Right kidney (tissue), 1 donor: Measurements from ENCODE around the gene LINGO4.
A peak's percentile ranks its signal among the peaks of the same experiment; 100 is the strongest.

ENCODE experiments used
- DNase-seq: peaks from one replicate; pipeline ENCODE4 v3.0.0-alpha.2; 2016

The LINGO4 gene

GRCh38 chr1:151834239-151834638 lies 29.0 kb upstream of the LINGO4 start:
- DNase-seq: no peak

DNA sequence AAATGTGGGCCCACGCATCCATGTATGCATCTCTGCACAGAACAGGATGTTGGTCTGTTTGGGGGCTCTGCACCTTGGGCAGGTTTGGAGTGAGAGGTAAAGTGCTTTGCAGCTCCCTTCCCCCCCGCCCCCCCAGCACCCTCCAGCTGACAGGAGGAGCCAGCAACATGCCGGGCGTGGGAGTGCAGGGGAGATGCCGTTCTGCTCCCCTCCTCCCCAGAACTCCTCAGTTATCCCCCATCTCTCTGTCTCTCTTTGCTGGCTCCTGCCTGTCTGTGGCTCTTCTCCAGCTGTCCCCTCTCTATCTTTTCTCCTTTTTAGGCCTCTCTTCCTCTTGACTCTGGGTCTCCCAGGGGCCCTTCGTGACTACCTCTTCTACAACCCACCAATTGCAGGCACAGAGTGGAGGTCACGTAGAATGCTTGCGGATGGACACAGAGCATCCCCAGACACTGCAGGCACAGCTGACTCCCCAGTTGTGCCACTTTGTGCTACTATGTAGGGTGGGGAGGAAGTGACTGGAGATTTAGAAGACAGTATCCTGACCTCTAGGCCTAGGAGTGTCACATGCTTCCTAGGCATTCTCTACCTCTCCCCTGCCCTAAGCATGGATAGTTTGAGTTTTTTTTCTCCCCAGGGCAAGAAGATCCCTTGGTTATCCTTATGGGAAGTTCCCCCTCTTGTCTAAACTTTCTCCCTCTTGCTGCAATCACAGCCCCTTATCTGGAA lies 28.1 kb upstream of the LINGO4 start:
- DNase-seq: no peak

GRCh38 chr1:151832318-151832980 lies 27.2 kb upstream of the LINGO4 start:
- no peak for DNase-seq

DNA sequence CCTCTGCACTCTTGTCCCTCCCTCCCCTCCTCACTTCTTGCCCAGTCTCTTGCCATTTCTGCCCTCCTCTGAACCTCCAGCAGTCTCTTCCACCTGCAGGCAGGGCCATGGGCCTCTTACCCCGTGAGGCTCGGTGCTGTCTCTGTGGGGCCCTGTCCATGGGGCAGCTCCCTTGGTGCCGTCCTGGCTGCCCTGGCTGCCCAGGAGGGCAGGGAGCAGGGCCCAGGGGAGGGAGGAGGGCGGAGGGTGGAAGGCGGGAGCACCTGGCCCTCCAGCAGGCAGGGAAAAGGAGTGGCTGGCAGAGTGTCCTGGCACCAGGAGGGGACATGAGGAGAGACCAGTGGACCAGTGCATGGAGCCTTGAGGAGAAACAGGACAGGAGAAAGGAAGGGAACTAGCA lies 26.4 kb upstream of the LINGO4 start, which contains the start of gene RORC:
TSS of gene RORC (minus strand) at position 198 of the 400 bp plus-strand sequence. CDS start at position 160, 38 bp downstream.
- DNase-seq: no peak

- no peak for DNase-seq
Measured at GRCh38 chr1:151831256-151831591, 26.0 kb upstream of the LINGO4 start.

DNA sequence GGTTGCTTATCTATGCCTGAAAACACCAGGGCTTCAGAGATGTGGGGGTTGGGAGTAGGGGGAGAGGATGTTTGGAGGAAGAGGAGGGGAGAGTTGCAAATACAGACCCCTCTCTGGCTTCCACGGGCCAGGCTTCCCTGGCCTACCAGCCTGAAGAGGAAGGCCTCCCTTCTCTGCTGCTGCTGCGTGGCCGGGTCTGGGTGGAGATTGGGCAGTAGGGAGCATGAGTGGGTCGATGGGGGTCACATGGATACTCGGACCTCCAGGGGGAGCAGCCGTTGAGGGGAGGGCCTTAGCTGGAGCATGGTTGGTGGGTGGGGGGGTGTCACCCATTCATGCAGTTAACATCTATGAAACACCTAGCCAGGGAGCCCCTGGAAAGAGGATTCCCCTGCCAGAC lies 24.8 kb upstream of the LINGO4 start:
- DNase-seq: no peak

- DNase-seq: no peak
Measured at GRCh38 chr1:151829352-151830046, 24.3 kb upstream of the LINGO4 start.

DNA sequence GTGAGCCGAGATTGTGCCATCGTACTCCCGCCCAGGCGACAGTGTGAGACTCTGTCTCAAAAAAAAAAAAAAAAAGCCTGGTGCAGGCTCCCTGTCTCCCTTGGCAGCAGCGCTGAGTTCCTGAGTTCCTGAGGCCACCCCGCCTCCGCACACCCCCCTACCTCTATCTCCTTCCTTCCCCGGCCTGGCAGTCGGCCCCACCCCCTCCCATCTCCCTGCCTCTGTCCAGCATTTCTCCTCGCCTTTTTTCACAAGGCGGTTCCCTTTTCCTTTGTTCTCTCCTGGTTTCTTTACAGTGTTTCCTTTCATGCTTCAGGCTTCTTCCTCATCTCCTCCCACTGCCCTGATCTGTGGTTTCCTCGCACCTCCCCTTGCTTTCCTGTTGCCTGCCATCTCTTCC lies 23.7 kb upstream of the LINGO4 start:
- peak; percentile 36 for DNase-seq

- DNase-seq: no peak
Measured at GRCh38 chr1:151827853-151828252, 22.6 kb upstream of the LINGO4 start.

GRCh38 chr1:151825751-151826660 lies 20.8 kb upstream of the LINGO4 start:
- DNase-seq: no peak

- no peak for DNase-seq
Measured at GRCh38 chr1:151825204-151825603, 20.0 kb upstream of the LINGO4 start.

DNA sequence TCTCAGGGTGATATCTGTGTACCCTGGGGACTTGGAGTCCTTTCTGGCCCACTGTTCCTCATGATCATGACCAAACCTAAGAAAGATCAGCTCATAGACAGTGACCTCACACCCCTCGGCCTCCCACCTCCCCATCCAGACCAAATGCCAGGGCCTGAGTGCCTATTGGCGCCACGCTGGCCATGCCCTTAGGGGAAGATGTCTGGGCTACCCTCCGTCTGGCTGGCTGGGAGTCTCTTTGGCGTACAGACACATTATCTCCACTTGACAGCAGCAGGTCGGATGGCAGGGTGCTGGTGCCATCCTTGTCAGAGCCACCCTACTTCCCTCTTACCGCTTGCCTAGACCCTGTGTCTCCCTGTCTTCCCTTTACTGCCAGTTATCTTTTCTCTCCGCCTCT lies 18.0 kb upstream of the LINGO4 start:
- DNase-seq: no peak

DNA sequence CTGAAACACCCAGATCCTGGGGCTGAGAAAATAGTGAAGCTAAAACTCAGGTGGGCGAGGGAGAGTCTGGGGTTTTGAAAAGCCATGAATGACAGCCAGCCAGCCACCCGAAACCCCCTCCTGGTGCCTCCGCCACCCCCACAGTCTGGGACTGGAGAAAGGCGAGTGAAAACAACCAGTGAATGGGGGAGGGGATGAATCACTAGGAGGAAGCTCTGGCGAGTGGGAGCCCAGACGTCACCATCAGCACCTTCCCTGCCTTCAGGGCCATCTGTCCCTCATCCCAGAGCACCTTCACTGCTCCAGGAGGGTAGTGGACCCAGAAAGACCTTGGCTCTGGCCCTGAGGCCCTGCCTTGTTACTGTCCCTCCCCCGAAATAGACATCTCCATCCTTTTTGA lies 17.2 kb upstream of the LINGO4 start:
- DNase-seq: no peak

GRCh38 chr1:151820940-151821339 lies 15.7 kb upstream of the LINGO4 start:
- DNase-seq: no peak

GRCh38 chr1:151819976-151820623 lies 14.9 kb upstream of the LINGO4 start:
- no peak for DNase-seq

DNA sequence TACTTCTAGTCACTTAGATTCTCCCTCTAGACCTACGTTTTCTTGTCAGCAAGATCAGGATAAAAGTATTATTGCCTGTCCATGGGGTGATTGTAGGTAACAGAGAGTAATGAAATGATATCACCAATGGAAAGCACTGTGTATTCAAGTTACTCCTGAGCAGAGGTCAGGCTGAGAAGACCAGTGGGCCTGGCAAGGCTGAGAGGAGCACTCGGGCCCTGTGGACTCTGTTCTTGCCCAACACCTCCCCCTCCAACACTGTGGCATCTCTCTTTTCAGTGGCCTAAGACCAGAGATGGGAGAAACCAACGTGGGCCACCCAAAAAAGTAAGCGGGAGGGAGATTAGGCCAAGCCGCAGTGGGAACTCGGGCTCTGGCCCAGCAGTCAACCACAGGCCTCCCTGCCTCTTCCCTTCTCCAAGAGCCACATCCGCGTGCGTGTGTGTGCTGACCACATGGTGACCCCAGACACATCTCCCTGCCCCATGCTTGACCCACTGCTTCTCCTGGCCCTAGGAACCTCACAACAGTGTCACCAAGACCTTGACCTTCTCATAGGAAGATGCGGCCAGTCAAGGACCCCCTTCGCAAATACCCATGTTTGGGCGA lies 14.1 kb upstream of the LINGO4 start:
- DNase-seq: no peak

- no peak for DNase-seq
Measured at GRCh38 chr1:151817353-151817730, 12.1 kb upstream of the LINGO4 start.

- DNase-seq: no peak
Measured at GRCh38 chr1:151816548-151817352, 11.5 kb upstream of the LINGO4 start.

- no peak for DNase-seq
Measured at GRCh38 chr1:151815716-151816327, 10.6 kb upstream of the LINGO4 start.

DNA sequence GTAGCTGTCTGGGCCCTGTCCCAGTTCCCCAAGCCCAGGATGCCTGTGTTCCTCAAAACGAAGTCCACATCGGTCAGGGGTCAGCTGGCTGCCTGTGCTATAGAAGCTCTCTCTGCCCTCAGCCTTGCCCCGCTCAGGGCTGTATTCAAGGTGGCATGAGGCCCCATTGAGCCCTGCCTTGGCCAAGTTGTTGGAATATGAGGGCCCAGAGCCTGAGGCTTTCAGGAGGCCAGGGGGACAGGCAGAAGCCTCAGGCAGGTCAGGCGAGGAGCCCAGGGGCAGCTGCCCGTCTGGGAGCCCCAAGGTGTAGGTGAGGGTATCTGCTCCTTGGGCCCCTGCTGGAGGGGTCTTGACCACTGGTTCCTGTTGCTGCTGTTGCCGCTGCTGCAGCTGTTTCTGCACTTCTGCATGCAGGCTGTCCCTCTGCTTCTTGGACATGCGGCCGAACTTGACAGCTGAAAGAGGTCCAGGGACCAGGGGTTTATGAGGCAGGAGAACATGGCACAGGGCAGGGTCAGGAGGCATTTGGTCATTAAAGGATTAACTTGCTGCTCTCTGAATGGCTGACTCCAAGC lies 9.8 kb upstream of the LINGO4 start:
- DNase-seq: no peak
